GM15510 (cell line): Measurements from ENCODE around the gene MAP1LC3B.

Source experiments
- POLR2A ChIP-seq: IDR thresholded peaks from 3 replicates; pipeline ENCODE4 v1.6.1; 2011; ENCODE audit warnings: borderline replicate concordance; ENCODE audit not compliant: insufficient read length; ENCODE audit errors: extremely low read depth

Gene MAP1LC3B

GRCh38 chr16:87423429-87423828, 31.3 kb downstream of the MAP1LC3B start:
- TF ChIP-seq POLR2A = no peak

- no peak for TF ChIP-seq POLR2A
Observed at GRCh38 chr16:87424266-87424665, 32.1 kb downstream of the MAP1LC3B start.

GRCh38 chr16:87425941-87426340, 33.8 kb downstream of the MAP1LC3B start:
- no peak for TF ChIP-seq POLR2A

DNA sequence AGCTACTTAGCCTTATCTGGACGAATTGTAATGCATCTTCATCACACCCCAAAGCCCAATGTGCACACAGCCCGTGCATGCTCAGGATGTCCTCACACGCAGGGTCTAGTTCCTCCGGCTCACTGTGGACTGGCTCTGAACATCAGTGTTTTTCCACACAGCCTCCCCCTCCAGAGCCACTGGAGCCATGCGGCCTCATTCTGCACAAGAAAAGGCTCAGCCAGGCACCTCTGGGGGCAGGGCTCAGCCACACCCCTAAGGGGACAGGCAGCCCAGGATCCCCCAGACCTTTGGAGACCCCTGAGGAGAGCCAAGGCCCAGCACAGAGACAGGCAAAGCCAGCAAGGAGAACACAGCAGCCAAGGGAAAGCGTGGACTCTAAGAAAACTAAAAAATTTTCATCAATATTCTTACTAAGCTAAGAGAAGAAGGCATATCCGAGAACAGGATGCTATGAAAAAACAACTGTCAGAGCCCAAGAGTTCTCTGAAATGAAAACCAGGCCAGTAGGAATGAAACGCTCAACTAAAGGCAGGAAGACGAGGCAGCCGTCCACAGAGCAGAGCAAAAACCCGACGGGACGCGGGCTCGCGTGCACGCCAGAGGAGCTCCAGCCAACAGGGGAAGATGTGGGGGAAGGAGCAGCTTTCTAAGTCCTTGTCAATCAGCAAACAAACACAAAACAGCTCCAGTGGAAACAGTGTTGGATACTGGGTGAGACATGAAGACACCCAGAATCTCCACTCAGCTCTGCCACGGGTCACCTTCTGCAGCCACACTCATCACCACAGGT, 34.5 kb downstream of the MAP1LC3B start:
- no peak for TF ChIP-seq POLR2A

GRCh38 chr16:87431926-87432325, 39.8 kb downstream of the MAP1LC3B start:
- TF ChIP-seq POLR2A = no peak

DNA sequence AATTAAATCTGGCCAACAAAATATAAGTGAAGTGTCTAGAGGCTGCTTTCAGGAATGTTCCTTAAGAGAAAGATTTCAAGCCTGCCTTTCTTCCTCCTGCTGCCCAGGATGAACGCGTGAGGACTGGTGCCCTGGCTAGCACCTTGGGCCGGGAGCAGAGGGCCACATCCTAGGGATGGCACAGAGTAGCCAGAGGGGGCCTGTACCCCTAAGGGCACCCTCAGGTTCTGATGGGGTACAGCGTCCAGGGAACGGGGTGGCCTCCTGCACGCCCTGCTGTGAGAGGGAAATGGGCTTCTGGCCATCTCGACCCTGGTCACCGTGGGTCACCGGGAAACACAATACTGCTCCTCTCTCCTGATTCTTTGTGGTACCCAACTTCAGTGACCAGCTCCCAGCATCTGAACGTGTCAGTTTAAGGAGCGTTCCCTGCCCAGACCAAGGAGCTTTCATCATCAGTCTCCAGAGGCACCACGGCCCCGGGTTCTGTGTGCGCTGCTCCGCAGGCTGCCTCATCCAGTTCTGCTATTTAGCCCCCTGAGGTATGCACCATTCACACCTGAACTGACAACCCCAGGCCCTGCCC, 40.3 kb downstream of the MAP1LC3B start:
- no peak for TF ChIP-seq POLR2A

GRCh38 chr16:87434146-87434667, 42.1 kb downstream of the MAP1LC3B start:
- TF ChIP-seq POLR2A = no peak

DNA sequence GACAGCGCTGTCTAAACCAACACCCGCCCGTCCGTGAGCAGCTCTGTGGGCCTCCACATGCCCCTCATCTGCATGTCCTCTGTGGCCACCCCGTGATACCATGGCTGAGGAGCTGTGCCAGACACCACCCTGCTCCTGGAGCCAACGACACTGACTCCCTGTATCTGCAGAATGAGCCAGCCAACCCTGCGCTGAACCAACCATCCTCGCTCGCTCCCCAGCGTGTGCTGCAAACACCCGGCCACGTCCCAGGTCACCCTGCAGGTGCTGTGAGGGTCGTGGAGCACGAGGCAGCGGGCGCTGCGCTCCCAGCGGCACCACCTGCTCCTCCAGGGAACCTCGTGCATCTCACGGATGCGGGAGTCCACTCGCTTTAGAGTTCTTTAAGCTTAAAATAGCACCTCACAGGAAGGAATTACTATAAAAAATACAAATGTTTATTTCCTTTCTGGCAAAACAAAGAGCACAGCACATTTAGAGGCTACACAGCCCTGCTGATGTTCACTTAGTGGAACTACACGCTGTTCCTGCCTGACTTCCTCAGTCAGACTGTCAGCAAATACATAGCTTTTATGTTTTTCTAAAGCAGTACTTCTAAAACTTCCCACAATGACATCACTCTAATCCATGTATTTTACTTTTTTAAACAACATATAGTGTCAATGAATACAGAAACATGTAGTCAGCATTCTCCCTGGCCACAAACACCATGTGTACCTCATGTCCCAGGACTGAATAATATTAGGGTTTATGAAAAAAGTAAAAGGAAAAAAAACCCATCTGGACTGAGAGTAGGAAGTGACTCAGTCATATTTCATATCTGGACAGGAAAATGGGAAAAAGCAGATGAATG, 43.5 kb downstream of the MAP1LC3B start:
- no peak for TF ChIP-seq POLR2A

- TF ChIP-seq POLR2A = no peak
Observed at GRCh38 chr16:87436225-87437172, 44.4 kb downstream of the MAP1LC3B start.

- TF ChIP-seq POLR2A = no peak
Observed at GRCh38 chr16:87437327-87437726, 45.2 kb downstream of the MAP1LC3B start.

DNA sequence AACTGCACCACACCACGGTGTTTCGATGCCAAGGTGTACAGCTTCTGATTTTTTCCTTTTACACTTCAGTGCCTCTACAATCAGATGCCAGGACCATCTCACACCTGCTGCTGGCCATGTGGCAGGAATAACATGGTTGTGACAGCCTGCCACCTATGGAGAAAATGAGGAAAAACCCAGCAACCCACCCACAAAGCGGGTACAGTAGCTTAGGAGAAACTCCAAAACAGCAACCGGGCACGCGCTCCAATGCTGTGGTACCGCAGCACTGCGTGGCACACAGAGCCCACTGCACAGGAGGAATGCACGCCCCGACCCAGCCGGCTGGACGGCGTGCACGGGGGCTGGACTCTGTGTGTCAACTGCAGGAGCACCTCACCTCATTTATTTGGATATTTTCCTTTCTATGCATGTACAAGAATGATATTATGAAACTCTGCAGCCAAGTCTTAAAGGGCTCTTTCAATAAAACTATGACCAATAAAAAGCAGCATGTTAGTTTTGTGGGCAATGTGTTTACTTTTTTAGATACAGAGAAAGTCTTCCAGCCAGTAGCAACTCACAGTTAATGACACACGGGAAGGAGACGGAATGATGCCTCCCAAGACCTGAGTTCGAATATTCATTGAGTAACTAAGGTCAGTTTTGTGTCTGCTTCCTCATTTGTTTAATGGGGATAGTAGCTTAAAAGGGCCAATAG, 45.9 kb downstream of the MAP1LC3B start:
- no peak for TF ChIP-seq POLR2A

DNA sequence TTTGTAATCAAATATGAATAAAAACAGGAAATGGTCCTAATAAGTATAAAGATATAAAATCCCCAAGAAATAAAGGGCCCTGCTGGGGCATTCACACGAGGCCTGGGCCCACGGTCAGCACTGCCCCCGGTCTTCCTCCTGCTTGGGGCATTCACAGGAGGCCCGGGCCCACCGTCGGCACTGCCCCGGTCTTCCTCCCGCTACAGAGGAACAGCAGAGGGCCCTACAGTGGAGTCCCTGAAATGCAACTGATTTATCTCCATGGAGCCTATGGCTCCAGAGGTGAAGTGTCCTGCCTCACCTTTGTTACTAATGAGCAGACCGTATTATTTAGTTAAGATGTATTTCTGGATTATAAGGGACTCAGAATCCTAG, 46.5 kb downstream of the MAP1LC3B start:
- TF ChIP-seq POLR2A = no peak

- no peak for TF ChIP-seq POLR2A
Observed at GRCh38 chr16:87439926-87440325, 47.8 kb downstream of the MAP1LC3B start.
